Measurements from ENCODE around the gene DELE1. TPM values are rescaled to one million over a fixed set of nuclear protein-coding genes. Genes with fewer than 3 reads are reported as not detected.
A peak's percentile ranks its signal among the peaks of the same experiment; 100 is the strongest.

DELE1 gene
- total RNA-seq, 4 donors from 2014 or later, result 38.8 to 92.3 (median 62.5) TPM

DNA sequence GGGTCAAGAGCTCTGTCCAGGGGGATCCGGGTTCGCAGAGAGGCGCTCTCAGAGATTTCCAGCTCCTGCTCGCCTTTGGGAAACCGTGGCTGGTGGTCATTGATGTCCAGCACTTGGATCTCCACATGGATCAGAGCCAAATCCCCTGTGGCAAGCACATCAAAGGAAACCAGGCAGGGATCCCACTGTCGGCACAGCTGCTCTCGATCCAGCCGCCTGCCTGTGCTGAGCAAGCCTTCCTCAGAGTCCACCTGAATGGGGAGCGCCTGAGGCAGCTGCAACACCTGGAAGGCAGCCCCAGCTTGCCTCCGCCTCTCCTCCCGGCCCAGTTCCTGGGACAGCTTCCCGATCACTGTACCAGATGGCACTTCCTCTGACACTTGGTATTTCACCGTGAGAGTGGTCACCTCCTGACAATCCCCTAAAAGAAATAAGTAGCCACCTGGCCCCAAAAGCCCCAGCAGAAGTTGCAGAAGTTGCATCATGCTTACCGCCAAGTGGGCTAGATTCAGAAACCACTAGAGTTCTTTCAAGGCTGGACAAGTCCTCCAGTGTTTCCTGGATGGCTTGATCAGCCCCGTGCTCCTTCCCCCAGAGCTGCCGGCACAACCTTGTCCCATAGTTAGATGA lies 33.8 kb downstream of the DELE1 start:
- Histone ChIP-seq H3K4me1 (peaks cover 0 to 47% (median 10%) of the 10 kb centered on the region in 3 donors), H3K9me3 (no peaks in the 10 kb centered on the region), H3K27me3 (peaks cover 13% of the 10 kb centered on the region), H3K27ac (peak overlapping the region in 3 of 4 donors; percentile 52 to 66 (median 53)), H3K36me3 (peaks cover 0 to 16% of the 10 kb centered on the region in 2 donors), H3K4me3 (peak overlapping the region in 1 of 2 donors; percentile 11)
- 81% methylated on average over 3 of the region's 16 CpGs; no CpG with 5 or more reads in 1 of the 2 donors for WGBS, 2 donors (ENCODE audit: low coverage in 1 of 2)
- no peak for TF ChIP-seq EP300 (IDR thresholded peaks at IDR 0.05)
- no peak for TF ChIP-seq POLR2AphosphoS5 (IDR thresholded peaks at IDR 0.05)
- no peak for TF ChIP-seq POLR2A (IDR thresholded peaks at IDR 0.05)
- TF ChIP-seq, protein P1, sequence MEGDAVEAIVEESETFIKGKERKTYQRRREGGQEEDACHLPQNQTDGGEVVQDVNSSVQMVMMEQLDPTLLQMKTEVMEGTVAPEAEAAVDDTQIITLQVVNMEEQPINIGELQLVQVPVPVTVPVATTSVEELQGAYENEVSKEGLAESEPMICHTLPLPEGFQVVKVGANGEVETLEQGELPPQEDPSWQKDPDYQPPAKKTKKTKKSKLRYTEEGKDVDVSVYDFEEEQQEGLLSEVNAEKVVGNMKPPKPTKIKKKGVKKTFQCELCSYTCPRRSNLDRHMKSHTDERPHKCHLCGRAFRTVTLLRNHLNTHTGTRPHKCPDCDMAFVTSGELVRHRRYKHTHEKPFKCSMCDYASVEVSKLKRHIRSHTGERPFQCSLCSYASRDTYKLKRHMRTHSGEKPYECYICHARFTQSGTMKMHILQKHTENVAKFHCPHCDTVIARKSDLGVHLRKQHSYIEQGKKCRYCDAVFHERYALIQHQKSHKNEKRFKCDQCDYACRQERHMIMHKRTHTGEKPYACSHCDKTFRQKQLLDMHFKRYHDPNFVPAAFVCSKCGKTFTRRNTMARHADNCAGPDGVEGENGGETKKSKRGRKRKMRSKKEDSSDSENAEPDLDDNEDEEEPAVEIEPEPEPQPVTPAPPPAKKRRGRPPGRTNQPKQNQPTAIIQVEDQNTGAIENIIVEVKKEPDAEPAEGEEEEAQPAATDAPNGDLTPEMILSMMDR (IDR thresholded peaks at IDR 0.05), result no peak
- ATAC-seq, result no peak

DNA sequence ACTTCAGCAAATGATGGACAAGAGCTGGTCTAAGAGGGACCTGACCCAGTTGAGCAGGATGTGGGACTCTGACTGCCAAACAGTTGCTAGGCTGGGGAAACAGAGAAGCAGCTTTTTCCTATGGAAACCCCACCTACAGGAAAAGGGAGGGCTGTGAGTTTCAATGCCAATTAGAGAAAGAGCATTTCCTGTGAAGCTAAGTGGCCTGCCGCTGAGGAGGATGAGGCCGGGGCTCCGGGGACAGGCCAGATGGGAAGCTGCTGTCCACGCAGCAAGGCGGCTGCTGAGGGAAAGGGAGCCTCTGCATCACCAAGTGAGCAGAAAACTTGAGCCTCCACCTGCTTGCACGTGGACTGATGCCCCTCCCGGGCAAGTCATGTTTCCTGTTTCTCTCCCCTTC lies 34.4 kb downstream of the DELE1 start, which contains the start of gene PCDH12:
Gene PCDH12, minus strand, starts transcription at position 90 of the 400 bp plus-strand sequence. CDS start 351 bp downstream, outside the sequence.
- Histone ChIP-seq H3K4me1 (peaks cover 0 to 47% (median 10%) of the 10 kb centered on the region in 3 donors), H3K27ac (peak within 1 kb of the TSS in 3 of 4 donors; percentile 52 to 66 (median 53)), H3K27me3 (peaks cover 13% of the 10 kb centered on the region), H3K36me3 (peaks cover 0 to 16% of the 10 kb centered on the region in 2 donors), H3K4me3 (peak within 1 kb of the TSS in 1 of 2 donors; percentile 11), H3K9me3 (no peaks in the 10 kb centered on the region)
- TF ChIP-seq, protein P1 (IDR thresholded peaks at IDR 0.05), result no peak
- TF ChIP-seq POLR2A (IDR thresholded peaks at IDR 0.05) (no peak), POLR2AphosphoS5 (IDR thresholded peaks at IDR 0.05) (peak; percentile 11)
- peak; percentile 53 for ATAC-seq
- 18 to 40% methylated on average over 3 to 5 of the region's 7 CpGs for WGBS, 2 donors (ENCODE audit: low coverage in 1 of 2)

DNA sequence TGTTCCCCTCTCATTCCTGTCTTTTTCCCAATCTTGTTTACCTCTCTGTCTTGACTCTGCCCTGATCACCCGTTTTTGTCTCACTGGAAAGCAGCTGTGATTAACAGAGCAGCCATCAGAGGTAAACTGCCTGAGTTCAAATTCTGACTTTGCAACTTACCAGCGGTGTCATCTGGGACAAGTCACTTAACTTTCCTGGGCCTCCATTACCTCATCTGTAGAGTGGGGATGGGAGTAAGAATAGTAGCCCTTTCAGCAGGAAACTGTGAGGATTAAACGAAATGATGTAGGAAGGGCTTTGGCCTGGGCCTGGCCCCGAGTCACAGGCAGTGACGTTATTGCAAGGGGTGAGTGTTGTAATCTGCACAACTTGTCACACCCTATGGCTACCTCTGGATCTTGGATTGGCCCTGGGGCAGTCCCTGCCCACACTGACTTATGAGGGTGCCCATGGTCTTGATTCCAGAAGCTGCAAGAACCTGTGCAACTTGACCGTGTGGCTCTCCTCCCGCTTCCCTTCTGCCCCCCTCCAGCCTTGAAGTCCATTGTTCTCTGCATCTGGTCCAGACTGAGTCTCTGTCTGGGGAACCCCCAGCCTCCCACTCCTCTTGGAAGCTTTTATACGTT lies 35.0 kb downstream of the DELE1 start:
- 39 to 43% methylated on average over 3 to 7 of the region's 8 CpGs for WGBS, 2 donors (ENCODE audit: low coverage in 1 of 2)
- peak; percentile 69 for ATAC-seq
- Histone ChIP-seq H3K27me3 (peaks cover 13% of the 10 kb centered on the region), H3K9me3 (no peaks in the 10 kb centered on the region), H3K4me1 (peaks cover 0 to 47% (median 10%) of the 10 kb centered on the region in 3 donors), H3K36me3 (peaks cover 0 to 16% of the 10 kb centered on the region in 2 donors), H3K4me3 (no peak overlapping the region), H3K27ac (peak overlapping the region in 3 of 4 donors; percentile 52 to 66 (median 53))
- TF ChIP-seq EP300 (IDR thresholded peaks at IDR 0.05), result no peak
- TF ChIP-seq POLR2A (IDR thresholded peaks at IDR 0.05), result no peak
- TF ChIP-seq, protein P1 (IDR thresholded peaks at IDR 0.05), result no peak
- TF ChIP-seq POLR2AphosphoS5 (IDR thresholded peaks at IDR 0.05), result no peak

DNA sequence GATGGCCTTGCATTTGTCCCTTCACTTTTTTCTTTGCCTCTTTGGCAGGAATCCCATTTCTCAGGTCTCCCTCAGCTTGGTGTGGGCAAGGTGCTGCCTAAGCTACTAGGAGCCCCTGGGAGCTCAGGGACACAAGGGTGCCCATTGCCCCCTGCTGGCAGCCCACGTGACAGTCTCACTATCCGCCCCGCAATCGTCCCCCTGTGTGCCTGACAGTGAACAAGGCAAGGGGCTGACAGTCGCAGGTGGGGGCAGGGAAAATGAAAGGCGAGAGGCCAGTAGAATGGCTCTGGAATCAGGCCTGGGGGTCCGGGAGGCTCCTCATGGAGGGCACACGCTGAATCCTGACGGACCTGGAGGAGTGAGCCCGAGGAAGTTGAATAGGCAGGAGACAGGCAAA lies 36.3 kb downstream of the DELE1 start:
- Histone ChIP-seq H3K4me3 (no peak overlapping the region), H3K36me3 (peaks cover 0 to 15% of the 10 kb centered on the region in 2 donors), H3K9me3 (no peaks in the 10 kb centered on the region), H3K4me1 (peaks cover 0 to 46% (median 10%) of the 10 kb centered on the region in 3 donors), H3K27ac (peak overlapping the region in 1 of 4 donors; percentile 22), H3K27me3 (peaks cover 13% of the 10 kb centered on the region)
- TF ChIP-seq, protein P1 (IDR thresholded peaks at IDR 0.05), result peak in 1 of 4 experiments; percentile 8
- TF ChIP-seq EP300 (IDR thresholded peaks at IDR 0.05), result no peak
- WGBS, 2 donors (ENCODE audit: low coverage in 1 of 2), result 69% methylated on average over 5 of the region's 10 CpGs; no CpG with 5 or more reads in 1 of the 2 donors
- no peak for ATAC-seq

All from gastroesophageal sphincter (tissue), 4 donors.